BJ (cell line): ENCODE data around the gene BOLA3. TPM values are rescaled to one million over a fixed set of nuclear protein-coding genes. Genes with fewer than 3 reads are reported as not detected.

Experiments
- CTCF ChIA-PET: fragments of 350-600 bp; formaldehyde crosslinking; extraction: SDS; loops from one replicate; lab custom pipeline; 2021; ENCODE audit warnings: antibody characterized with exemption, inconsistent platforms; lab: Yijun Ruan, JAX
- POLR2A ChIA-PET: fragments of 300-600 bp; sonication (Branson Sonifier 250); formaldehyde crosslinking; extraction: SDS; loops from one replicate; lab custom pipeline; 2021; ENCODE audit warnings: antibody characterized with exemption; lab: Charles Lee
- DNase-seq: peaks from one replicate; pipeline ENCODE4 v3.0.0-alpha.2; 2011; ENCODE audit warnings: low read depth
- H3K27me3 ChIP-seq: 2 replicates; pipeline ENCODE4 v1.6.0; 2011; ENCODE audit warnings: low read length; ENCODE audit not compliant: control insufficient read depth, insufficient read depth
- H3K36me3 ChIP-seq: 2 replicates; pipeline ENCODE4 v1.5.1; 2011; ENCODE audit warnings: low read length; ENCODE audit not compliant: control insufficient read depth, insufficient read depth
- H3K4me3 ChIP-seq: 2 replicates; pipeline ENCODE4 v1.5.1; 2011; ENCODE audit warnings: low read depth, mild to moderate bottlenecking, control low read depth, low read length
- polyA plus RNA-seq: library from polyadenylated mRNA; depleted of rRNA; stranded (reverse); fragments of >200 nt; gene quantifications from 2 replicates; pipeline ENCODE4 v1.2.3, GENCODE V29; 2011
- TF ChIP-seq, protein P1 (sequence below): IDR thresholded peaks from 2 replicates; pipeline ENCODE4 v1.5.1; 2011; ENCODE audit warnings: low read depth, mild to moderate bottlenecking, control low read depth, inconsistent platforms, low read length, moderate library complexity; ENCODE audit not compliant: insufficient read depth

Gene BOLA3
- polyA plus RNA-seq, 1 experiment: 11.4 TPM

GRCh38 chr2:74149570-74150319 lies 2.0 kb upstream of the BOLA3 start:
- ChIA-PET CTCF (interaction anchor here (0.6 to 6.5 kb wide), 4 partner anchors 11 to 400 kb away, joined by 3 to 57 read pairs (median 8); no protein-coding TSS in a partner anchor), POLR2A (no interaction called here)
- no peaks in the 10 kb centered on the region; the same call in 1 of the 2 replicates for H3K36me3 ChIP-seq
- DNase-seq: no peak
- no peaks in the 10 kb centered on the region for H3K27me3 ChIP-seq
- TF ChIP-seq, protein P1, sequence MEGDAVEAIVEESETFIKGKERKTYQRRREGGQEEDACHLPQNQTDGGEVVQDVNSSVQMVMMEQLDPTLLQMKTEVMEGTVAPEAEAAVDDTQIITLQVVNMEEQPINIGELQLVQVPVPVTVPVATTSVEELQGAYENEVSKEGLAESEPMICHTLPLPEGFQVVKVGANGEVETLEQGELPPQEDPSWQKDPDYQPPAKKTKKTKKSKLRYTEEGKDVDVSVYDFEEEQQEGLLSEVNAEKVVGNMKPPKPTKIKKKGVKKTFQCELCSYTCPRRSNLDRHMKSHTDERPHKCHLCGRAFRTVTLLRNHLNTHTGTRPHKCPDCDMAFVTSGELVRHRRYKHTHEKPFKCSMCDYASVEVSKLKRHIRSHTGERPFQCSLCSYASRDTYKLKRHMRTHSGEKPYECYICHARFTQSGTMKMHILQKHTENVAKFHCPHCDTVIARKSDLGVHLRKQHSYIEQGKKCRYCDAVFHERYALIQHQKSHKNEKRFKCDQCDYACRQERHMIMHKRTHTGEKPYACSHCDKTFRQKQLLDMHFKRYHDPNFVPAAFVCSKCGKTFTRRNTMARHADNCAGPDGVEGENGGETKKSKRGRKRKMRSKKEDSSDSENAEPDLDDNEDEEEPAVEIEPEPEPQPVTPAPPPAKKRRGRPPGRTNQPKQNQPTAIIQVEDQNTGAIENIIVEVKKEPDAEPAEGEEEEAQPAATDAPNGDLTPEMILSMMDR: no peak
- no peak overlapping the region for H3K4me3 ChIP-seq

DNA sequence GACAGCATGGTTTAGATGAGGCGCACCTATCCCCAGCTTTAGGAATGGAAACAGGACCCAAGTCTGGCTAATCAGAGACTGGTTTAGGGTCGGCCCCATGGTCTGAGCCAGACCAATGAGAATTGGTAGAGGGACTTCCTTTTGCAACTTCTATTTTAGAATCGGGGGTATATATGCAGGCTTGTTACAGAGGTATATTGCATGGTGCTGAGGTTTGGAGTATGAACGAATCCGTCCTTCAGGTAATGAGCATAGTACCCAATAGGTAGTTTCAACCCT lies 1.5 kb upstream of the BOLA3 start:
- ChIA-PET POLR2A (interaction anchor here (0.6 kb wide), 1 partner anchor 35 kb away, joined by 7 read pairs; no protein-coding TSS in a partner anchor), CTCF (interaction anchor here (0.6 to 6.5 kb wide), 5 partner anchors 10 to 325 kb away, joined by 3 to 57 read pairs (median 3); no protein-coding TSS in a partner anchor)
- Histone ChIP-seq H3K27me3 (no peaks in the 10 kb centered on the region), H3K4me3 (no peak overlapping the region), H3K36me3 (peaks cover 2% of the 10 kb centered on the region; the same call in 1 of the 2 replicates)
- TF ChIP-seq, protein P1: no peak
- DNase-seq: no peak

DNA sequence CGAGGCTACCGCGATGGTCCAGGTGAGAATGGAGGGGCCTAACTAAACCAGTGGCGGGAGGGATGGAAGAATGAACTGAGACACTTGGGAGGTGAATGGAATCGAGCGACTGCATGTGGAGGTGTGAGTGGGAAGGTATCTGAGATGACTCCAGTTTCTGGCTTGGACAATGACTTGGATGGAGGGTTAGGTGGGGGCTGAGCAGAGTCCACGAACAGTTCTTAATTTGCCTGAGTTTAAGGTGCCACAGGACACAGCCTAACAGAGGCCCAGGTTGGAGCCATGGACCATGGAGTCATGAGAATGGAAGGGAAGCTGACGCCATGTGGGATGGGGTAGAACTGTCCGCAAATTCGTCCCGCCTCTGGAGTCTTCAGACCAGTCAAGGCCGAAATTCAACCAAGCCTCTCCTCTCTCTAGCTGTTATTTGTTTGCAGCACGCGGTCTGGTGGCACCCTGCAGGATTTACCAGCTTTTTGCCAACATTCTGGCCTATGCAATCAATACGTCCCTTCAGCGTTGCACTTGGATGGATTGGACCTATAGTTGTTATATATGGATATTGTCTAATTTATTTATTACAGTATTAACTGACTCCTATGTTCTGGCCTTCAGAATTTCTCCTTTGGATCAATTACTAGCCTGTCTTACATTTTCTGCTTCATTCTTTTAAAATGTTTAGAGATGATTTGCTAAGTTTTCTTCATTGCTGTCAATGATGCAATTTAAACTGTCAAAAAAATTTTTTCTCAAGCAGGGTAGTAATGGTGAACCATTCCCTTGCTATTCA lies 940 bp upstream of the BOLA3 start:
- DNase-seq: no peak
- peak overlapping the region; percentile 53 for H3K4me3 ChIP-seq
- peaks cover 2% of the 10 kb centered on the region; the same call in 1 of the 2 replicates for H3K36me3 ChIP-seq
- ChIA-PET POLR2A (interaction anchor here (0.6 kb wide), 1 partner anchor 34 kb away, joined by 7 read pairs; no protein-coding TSS in a partner anchor), CTCF (interaction anchor here (0.5 to 6.5 kb wide), 11 partner anchors 10 to 325 kb away, joined by 3 to 57 read pairs (median 3); no protein-coding TSS in a partner anchor)
- TF ChIP-seq, protein P1: no peak
- H3K27me3 ChIP-seq: no peaks in the 10 kb centered on the region

DNA sequence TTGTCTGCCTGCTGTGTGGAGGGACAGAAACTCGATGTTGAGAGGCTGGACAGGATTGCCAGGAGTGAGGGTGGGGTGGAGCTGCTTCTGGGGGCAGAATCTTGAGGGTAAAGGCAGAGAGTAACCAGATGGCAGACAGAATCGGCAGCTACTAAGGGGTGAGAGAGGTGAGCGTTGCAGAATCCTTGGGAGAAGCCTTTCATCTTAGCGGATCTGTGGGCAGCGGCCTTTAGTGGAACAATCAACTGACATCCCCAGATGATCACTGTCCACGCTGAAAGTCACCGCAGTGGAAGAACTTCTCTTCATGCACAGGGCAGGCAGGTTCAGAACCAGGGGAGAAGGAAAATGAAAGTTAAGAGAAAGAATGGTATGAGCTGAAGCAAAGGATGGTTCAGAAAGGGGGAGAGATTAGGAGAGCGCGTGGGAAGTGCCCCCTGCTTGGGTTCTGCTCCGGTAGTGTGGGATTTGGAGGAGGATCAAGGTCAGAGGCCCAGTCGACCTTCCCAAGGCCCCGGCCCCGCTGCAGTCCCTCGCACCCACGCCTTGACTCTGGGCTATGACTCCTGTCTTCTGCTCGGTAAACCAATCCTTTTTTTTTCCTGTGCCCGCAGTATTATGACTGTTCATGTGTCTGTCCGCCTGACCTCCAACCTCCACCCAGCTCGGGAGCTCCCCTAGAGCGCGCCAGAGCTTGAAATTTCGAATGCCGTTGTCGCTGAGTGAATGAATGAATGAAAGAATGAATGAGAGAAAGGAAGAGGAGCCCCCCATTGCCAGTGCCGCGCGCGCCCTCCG lies 584 bp downstream of the BOLA3 start:
- Histone ChIP-seq H3K4me3 (peak overlapping the region; percentile 53), H3K36me3 (peaks cover 2% of the 10 kb centered on the region), H3K27me3 (no peaks in the 10 kb centered on the region)
- TF ChIP-seq, protein P1: no peak
- ChIA-PET CTCF (interaction anchor here (0.7 to 6.5 kb wide), 11 partner anchors 9 to 323 kb away, joined by 3 to 57 read pairs (median 4); partner anchors contain the start of gene STAMBP), POLR2A (no interaction called here)
- DNase-seq: no peak
